OCI-LY7 (cell line): ENCODE measurements around the gene CFAP97D2. TPM values are rescaled to one million over a fixed set of nuclear protein-coding genes. Genes with fewer than 3 reads are reported as not detected.

Experiments
- BruUV-seq: library from RNA; stranded (reverse); fragments of 400-500 nt; replicated peaks from 2 replicates; lab custom pipeline; 2021; lab: Mats Ljungman, UMichigan
- CTCF ChIA-PET: fragments of 300-600 bp; sonication (Branson Sonifier 250); formaldehyde crosslinking; loops from one replicate; lab custom pipeline; 2022; ENCODE audit warnings: antibody characterized with exemption; ENCODE audit not compliant: unreplicated experiment; lab: Charles Lee
- POLR2A ChIA-PET: fragments of 300-600 bp; sonication (Branson Sonifier 250); formaldehyde crosslinking; loops from one replicate; lab custom pipeline; 2022; ENCODE audit warnings: antibody characterized with exemption; lab: Charles Lee
- DNase-seq: peaks from one replicate; pipeline ENCODE4 v3.0.0-alpha.2; 2015; ENCODE audit warnings: low spot score
- H2AFZ ChIP-seq: fragments of 200-600 bp; sonication (generic), shearing (Covaris generic); 2 replicates; pipeline ENCODE4 v1.6.1; 2014; ENCODE audit warnings: mild to moderate bottlenecking, antibody characterized with exemption, low read length, moderate library complexity
- H3K27ac ChIP-seq: fragments of 200-600 bp; sonication (generic); 2 replicates; pipeline ENCODE4 v1.5.1; 2014; ENCODE audit warnings: mixed run types, low read depth, mild to moderate bottlenecking, moderate library complexity, low read length, inconsistent platforms; ENCODE audit not compliant: poor library complexity, severe bottlenecking
- H3K36me3 ChIP-seq: fragments of 200-600 bp; sonication (generic); 2 replicates; pipeline ENCODE4 v1.6.1; 2014; ENCODE audit warnings: mild to moderate bottlenecking, antibody characterized with exemption, low read length, moderate library complexity, mixed read lengths; ENCODE audit not compliant: insufficient read depth
- H3K4me1 ChIP-seq: fragments of 200-600 bp; sonication (generic); 2 replicates; pipeline ENCODE4 v1.5.1; 2014; ENCODE audit warnings: mild to moderate bottlenecking, low read length; ENCODE audit not compliant: insufficient read depth, poor library complexity, severe bottlenecking
- H3K4me2 ChIP-seq: fragments of 200-600 bp; sonication (generic); 2 replicates; pipeline ENCODE4 v1.6.1; 2014; ENCODE audit warnings: mild to moderate bottlenecking, low read length
- H3K4me3 ChIP-seq: fragments of 200-600 bp; sonication (generic); 2 replicates; pipeline ENCODE4 v1.5.1; 2014; ENCODE audit warnings: mild to moderate bottlenecking, low read depth, low read length; ENCODE audit not compliant: poor library complexity, severe bottlenecking
- H3K79me2 ChIP-seq: fragments of 200-600 bp; sonication (generic); 2 replicates; pipeline ENCODE4 v1.6.1; 2016; ENCODE audit warnings: low read depth, mild to moderate bottlenecking, low read length, moderate library complexity, mixed read lengths; ENCODE audit not compliant: insufficient read depth
- H3K9me2 ChIP-seq: fragments of 200-600 bp; sonication (generic); 2 replicates; pipeline ENCODE4 v1.6.1; 2016; ENCODE audit warnings: mild to moderate bottlenecking, low read length, mixed read lengths; ENCODE audit not compliant: insufficient read depth
- H3K9me3 ChIP-seq: fragments of 200-600 bp; sonication (generic); 2 replicates; pipeline ENCODE4 v1.6.1; 2014; ENCODE audit warnings: mild to moderate bottlenecking, mixed run types, low read length, mixed read lengths
- H4K20me1 ChIP-seq: fragments of 200-600 bp; sonication (generic); 2 replicates; pipeline ENCODE4 v1.6.1; 2014; ENCODE audit warnings: mild to moderate bottlenecking, antibody characterized with exemption, low read length, moderate library complexity, mixed read lengths; ENCODE audit not compliant: insufficient read depth
- EZH2phosphoT487 ChIP-seq: fragments of 200-600 bp; sonication (generic); IDR thresholded peaks from 2 replicates; pipeline ENCODE4 v1.6.1; 2018; ENCODE audit warnings: low read depth, borderline replicate concordance, mild to moderate bottlenecking, mixed run types, antibody characterized with exemption, low read length, moderate library complexity, mixed read lengths
- intact Hi-C: fragments of 100-400 bp; cut with micrococcal nuclease; formaldehyde crosslinking; loops from one replicate; pipeline ENCODE4 v1.10.0; 2022; ENCODE audit not compliant: unreplicated experiment
- total RNA-seq, 2 experiments: library from RNA; depleted of rRNA in 1 of 2; stranded (reverse); fragments of >200 nt in 1 of 2; shearing (Covaris generic) in 1 of 2; gene quantifications; 2 replicates each; pipeline ENCODE4 v1.2.3, GENCODE V29; 2014 to 2022
- TF ChIP-seq, protein P1 (sequence below): fragments of 200-600 bp; sonication (generic); conservative IDR thresholded peaks from 2 replicates; pipeline ENCODE4 v1.5.1; 2014; ENCODE audit warnings: mild to moderate bottlenecking, antibody characterized with exemption, low read length, moderate library complexity, mixed read lengths

The CFAP97D2 gene
- total RNA-seq, 2 experiments from 2014 or later: not detected

DNA sequence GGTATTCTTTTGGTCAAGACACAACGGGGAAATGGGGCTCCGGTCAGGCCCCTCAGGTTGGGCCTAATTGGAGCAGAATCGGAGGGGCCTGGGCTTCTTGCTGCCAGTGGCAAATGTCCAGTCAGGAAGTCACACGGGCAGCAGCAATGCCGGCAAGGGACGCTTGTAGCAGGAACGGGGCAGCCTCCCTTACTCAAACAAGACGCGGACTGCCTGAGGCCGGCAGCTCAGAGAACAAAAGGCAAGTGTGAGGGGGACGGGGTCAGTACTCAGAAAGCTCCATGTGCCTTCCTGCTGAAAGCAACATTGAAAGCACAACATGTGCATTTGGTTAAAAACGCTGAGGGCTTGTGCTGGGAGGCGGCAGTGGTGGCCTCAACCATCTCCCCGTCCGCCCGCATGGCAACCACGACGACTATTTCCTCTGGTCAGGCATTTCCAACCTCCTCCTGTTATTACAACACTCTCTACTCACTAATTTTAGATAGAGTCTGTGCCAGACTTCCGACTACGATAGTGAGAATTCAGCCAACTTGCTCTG is 26.2 kb upstream of the CFAP97D2 start:
- DNase-seq: no peak
- H4K20me1 ChIP-seq: no peaks in the 10 kb centered on the region
- H3K27ac ChIP-seq: no peak overlapping the region
- H3K36me3 ChIP-seq: no peaks in the 10 kb centered on the region
- no peak overlapping the region for H3K4me2 ChIP-seq
- H2AFZ ChIP-seq: no peak overlapping the region
- no peaks in the 10 kb centered on the region for H3K9me2 ChIP-seq
- ChIA-PET POLR2A (no interaction called here), CTCF (no interaction called here)
- BruUV-seq: no TSS peak
- H3K9me3 ChIP-seq: no peaks in the 10 kb centered on the region
- H3K4me1 ChIP-seq: peaks cover 5% of the 10 kb centered on the region
- H3K4me3 ChIP-seq: no peak overlapping the region
- no peak for TF ChIP-seq EZH2phosphoT487
- TF ChIP-seq, protein P1, sequence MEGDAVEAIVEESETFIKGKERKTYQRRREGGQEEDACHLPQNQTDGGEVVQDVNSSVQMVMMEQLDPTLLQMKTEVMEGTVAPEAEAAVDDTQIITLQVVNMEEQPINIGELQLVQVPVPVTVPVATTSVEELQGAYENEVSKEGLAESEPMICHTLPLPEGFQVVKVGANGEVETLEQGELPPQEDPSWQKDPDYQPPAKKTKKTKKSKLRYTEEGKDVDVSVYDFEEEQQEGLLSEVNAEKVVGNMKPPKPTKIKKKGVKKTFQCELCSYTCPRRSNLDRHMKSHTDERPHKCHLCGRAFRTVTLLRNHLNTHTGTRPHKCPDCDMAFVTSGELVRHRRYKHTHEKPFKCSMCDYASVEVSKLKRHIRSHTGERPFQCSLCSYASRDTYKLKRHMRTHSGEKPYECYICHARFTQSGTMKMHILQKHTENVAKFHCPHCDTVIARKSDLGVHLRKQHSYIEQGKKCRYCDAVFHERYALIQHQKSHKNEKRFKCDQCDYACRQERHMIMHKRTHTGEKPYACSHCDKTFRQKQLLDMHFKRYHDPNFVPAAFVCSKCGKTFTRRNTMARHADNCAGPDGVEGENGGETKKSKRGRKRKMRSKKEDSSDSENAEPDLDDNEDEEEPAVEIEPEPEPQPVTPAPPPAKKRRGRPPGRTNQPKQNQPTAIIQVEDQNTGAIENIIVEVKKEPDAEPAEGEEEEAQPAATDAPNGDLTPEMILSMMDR: no peak
- intact Hi-C loops: no loop called here
- no peaks in the 10 kb centered on the region for H3K79me2 ChIP-seq

DNA sequence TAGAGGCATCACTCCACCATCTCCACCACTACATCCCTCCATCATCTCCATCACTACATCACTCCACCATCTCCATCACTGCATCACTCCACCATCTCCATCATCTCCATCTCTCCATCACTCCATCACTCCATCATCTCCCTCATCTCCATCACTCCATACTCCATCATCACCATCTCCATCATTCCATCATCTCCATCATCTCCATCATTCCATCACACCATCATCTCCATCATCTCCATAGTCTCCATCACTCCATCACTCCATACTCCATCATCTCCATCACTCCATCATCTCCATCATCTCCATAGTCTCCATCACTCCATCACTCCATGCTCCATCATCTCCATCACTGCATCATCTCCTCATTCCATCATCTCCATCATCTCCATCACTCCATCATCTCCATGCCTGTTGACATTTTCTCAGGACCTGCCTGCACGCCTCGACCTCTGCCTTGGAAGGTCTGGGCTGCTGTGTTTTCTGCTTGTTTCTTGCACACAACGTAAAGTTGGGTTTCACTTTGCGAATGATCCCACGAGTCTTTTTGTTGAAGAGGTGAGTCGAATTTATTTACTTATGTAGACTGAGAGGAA is 25.5 kb upstream of the CFAP97D2 start:
- H3K79me2 ChIP-seq: no peaks in the 10 kb centered on the region
- no peak for DNase-seq
- no peaks in the 10 kb centered on the region for H4K20me1 ChIP-seq
- H2AFZ ChIP-seq: no peak overlapping the region
- H3K4me1 ChIP-seq: peaks cover 5% of the 10 kb centered on the region
- TF ChIP-seq EZH2phosphoT487: no peak
- TF ChIP-seq, protein P1: no peak
- ChIA-PET CTCF (no interaction called here), POLR2A (no interaction called here)
- intact Hi-C loops: no loop called here
- H3K9me2 ChIP-seq: no peaks in the 10 kb centered on the region
- no peaks in the 10 kb centered on the region for H3K36me3 ChIP-seq
- H3K4me3 ChIP-seq: no peak overlapping the region
- BruUV-seq: no TSS peak
- H3K4me2 ChIP-seq: no peak overlapping the region
- H3K27ac ChIP-seq: no peak overlapping the region
- no peaks in the 10 kb centered on the region for H3K9me3 ChIP-seq

DNA sequence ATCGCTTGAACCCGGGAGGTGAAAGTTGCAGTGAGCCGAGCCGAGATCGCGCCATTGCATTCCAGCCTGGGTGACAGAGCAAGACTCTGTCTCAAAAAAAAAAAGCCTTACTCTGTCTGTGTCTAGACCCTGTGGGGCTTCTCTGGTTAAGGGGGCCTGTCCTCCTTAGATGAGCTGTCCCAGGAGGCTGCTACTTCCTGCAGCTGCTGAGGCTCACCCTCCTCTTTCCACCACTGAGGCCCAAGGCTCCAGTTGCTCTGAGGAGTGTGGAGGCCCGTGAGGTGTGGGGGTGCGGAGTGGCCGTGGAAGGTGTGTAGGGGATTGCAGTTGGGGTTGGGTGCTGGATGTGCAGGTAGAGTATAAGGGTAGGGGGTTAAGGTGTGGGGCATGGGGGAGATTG is 24.6 kb upstream of the CFAP97D2 start:
- peaks cover 5% of the 10 kb centered on the region for H3K4me1 ChIP-seq

More for the DNA sequence above, 24.6 kb upstream of the CFAP97D2 start:
- H3K36me3 ChIP-seq: no peaks in the 10 kb centered on the region
- H3K4me3 ChIP-seq: no peak overlapping the region
- no peaks in the 10 kb centered on the region for H4K20me1 ChIP-seq
- BruUV-seq: no TSS peak
- POLR2A ChIA-PET: no interaction called here
- DNase-seq: peak; percentile 25
- H3K27ac ChIP-seq: no peak overlapping the region
- CTCF ChIA-PET: no interaction called here
- no peaks in the 10 kb centered on the region for H3K9me2 ChIP-seq
- TF ChIP-seq EZH2phosphoT487: no peak
- TF ChIP-seq, protein P1: no peak
- H2AFZ ChIP-seq: no peak overlapping the region
- no peak overlapping the region for H3K4me2 ChIP-seq
- H3K9me3 ChIP-seq: no peaks in the 10 kb centered on the region
- no peaks in the 10 kb centered on the region for H3K79me2 ChIP-seq
- intact Hi-C loops: no loop called here
